Iris pigment epithelial cell (primary cell): ENCODE measurements around the gene UXS1.

ENCODE experiments used
- DNase-seq: peaks from one replicate; pipeline ENCODE4 v3.0.0-alpha.2; 2011; ENCODE audit warnings: low read depth

UXS1 gene

GRCh38 chr2:106189325-106189724 lies 4.8 kb downstream of the UXS1 start:
- no peak for DNase-seq

GRCh38 chr2:106187273-106187891 lies 6.7 kb downstream of the UXS1 start:
- DNase-seq = no peak

- no peak for DNase-seq
These were observed 8.5 kb downstream of the UXS1 start for GRCh38 chr2:106185475-106186184.

- DNase-seq = no peak
These were observed 9.2 kb downstream of the UXS1 start for GRCh38 chr2:106184857-106185256.

- DNase-seq = no peak
These were observed 9.7 kb downstream of the UXS1 start for GRCh38 chr2:106184394-106184793.

GRCh38 chr2:106183101-106183696 lies 10.9 kb downstream of the UXS1 start:
- DNase-seq = no peak

- DNase-seq = no peak
These were observed 13.0 kb downstream of the UXS1 start for GRCh38 chr2:106181064-106181463.

GRCh38 chr2:106180602-106181001 lies 13.5 kb downstream of the UXS1 start:
- no peak for DNase-seq

GRCh38 chr2:106178716-106179115 lies 15.4 kb downstream of the UXS1 start:
- no peak for DNase-seq

GRCh38 chr2:106177581-106177980 lies 16.5 kb downstream of the UXS1 start:
- DNase-seq = no peak

- no peak for DNase-seq
These were observed 17.5 kb downstream of the UXS1 start for GRCh38 chr2:106176446-106177099.

- DNase-seq = no peak
These were observed 18.8 kb downstream of the UXS1 start for GRCh38 chr2:106175086-106175850.

- no peak for DNase-seq
These were observed 20.0 kb downstream of the UXS1 start for GRCh38 chr2:106174056-106174455.

GRCh38 chr2:106172649-106173048 lies 21.5 kb downstream of the UXS1 start:
- DNase-seq = no peak

GRCh38 chr2:106168657-106169056 lies 25.4 kb downstream of the UXS1 start:
- DNase-seq = no peak

- DNase-seq = no peak
These were observed 27.0 kb downstream of the UXS1 start for GRCh38 chr2:106167067-106167466.

GRCh38 chr2:106165561-106165960 lies 28.5 kb downstream of the UXS1 start:
- DNase-seq = no peak

- DNase-seq = no peak
These were observed 29.1 kb downstream of the UXS1 start for GRCh38 chr2:106165029-106165428.

- DNase-seq = peak; percentile 65
These were observed 30.1 kb downstream of the UXS1 start for GRCh38 chr2:106163948-106164545.

GRCh38 chr2:106161938-106162820 lies 31.9 kb downstream of the UXS1 start:
- peak; percentile 64 for DNase-seq

GRCh38 chr2:106161341-106161740 lies 32.8 kb downstream of the UXS1 start:
- no peak for DNase-seq
